GM21447 (cell line): Measurements from ENCODE around the gene TMEM134.

Experiments
- ATAC-seq: cut with Tn5 transposase; IDR thresholded peaks from one replicate; pipeline ENCODE4 v1.9.1; 2021; ENCODE audit not compliant: unreplicated experiment

Gene TMEM134

GRCh38 chr11:67440229-67441097 is 28.6 kb downstream of the TMEM134 start:
- ATAC-seq: no peak

DNA sequence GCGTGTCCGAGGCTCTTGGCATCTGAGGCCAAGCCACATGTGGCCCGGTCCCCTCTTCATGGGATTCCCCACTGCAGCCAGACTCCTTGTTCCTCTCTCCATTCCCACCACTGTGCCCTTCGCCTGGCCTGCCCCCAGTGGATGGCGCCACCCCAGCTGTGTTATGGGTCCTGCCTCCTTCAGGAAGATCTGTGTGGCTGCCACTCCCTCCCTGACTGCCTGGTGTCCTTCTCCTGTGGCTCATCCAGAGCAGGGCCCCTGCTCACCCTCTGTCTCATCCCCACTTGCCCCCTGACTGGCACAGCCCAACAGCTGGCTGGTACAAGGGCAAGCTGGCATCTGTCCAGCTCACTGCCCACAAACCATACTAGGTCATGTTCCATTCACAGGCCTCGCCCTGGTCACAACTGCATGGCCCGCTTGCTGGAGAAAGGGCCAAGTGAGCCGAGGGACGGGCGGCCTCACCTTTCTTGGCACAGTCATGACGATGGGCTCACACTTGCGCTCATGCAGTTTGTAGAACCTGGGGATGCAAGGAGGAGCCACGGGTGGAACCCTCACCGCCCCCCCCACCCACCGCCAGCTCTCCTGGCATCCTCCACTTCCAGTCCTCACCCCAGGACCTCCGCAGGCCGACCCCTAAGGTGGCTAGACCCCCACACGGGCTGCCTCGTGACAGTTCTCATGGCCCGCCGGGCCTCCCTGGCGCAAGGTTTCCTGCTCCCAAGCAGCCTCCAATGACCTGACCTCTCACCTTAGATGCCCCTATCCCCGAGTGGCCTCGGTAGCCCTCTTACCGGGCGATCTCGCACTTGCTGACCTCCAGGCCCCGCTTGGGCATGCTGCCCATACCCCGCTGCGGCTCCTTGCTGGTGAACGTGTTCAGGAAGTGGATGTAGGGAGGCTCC is 29.5 kb downstream of the TMEM134 start:
- ATAC-seq: no peak

- ATAC-seq: no peak
These were observed 30.7 kb downstream of the TMEM134 start for GRCh38 chr11:67438158-67438902.

GRCh38 chr11:67437809-67438157 is 31.3 kb downstream of the TMEM134 start:
- no peak for ATAC-seq

GRCh38 chr11:67437082-67437808 is 31.8 kb downstream of the TMEM134 start, which contains the start of gene PTPRCAP:
TSS of gene PTPRCAP (minus strand) at chr11:67437682. CDS start at chr11:67437619, 63 bp downstream.
- peak; percentile 31 for ATAC-seq

GRCh38 chr11:67436459-67437081 is 32.5 kb downstream of the TMEM134 start:
- ATAC-seq: peak; percentile 45

- no peak for ATAC-seq
These were observed 33.2 kb downstream of the TMEM134 start for GRCh38 chr11:67435727-67436458.

GRCh38 chr11:67435031-67435726 is 33.9 kb downstream of the TMEM134 start:
- ATAC-seq: no peak

DNA sequence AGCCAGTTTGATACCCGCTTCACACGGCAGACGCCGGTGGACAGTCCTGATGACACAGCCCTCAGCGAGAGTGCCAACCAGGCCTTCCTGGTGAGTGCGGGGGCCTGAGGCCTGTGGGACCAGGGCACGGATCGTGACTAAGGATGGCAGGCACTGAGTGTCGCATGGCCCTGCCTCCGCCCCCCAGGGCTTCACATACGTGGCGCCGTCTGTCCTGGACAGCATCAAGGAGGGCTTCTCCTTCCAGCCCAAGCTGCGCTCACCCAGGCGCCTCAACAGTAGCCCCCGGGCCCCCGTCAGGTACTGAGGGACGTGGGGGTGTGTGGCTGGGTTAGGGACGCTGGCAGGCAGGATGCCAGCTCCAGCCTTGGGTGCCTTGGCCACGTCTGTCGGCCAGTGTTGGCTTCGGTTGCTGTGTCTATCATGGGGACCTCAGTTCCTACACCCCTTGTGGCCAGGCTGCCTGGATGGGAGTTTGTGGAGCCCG is 34.6 kb downstream of the TMEM134 start:
- no peak for ATAC-seq

DNA sequence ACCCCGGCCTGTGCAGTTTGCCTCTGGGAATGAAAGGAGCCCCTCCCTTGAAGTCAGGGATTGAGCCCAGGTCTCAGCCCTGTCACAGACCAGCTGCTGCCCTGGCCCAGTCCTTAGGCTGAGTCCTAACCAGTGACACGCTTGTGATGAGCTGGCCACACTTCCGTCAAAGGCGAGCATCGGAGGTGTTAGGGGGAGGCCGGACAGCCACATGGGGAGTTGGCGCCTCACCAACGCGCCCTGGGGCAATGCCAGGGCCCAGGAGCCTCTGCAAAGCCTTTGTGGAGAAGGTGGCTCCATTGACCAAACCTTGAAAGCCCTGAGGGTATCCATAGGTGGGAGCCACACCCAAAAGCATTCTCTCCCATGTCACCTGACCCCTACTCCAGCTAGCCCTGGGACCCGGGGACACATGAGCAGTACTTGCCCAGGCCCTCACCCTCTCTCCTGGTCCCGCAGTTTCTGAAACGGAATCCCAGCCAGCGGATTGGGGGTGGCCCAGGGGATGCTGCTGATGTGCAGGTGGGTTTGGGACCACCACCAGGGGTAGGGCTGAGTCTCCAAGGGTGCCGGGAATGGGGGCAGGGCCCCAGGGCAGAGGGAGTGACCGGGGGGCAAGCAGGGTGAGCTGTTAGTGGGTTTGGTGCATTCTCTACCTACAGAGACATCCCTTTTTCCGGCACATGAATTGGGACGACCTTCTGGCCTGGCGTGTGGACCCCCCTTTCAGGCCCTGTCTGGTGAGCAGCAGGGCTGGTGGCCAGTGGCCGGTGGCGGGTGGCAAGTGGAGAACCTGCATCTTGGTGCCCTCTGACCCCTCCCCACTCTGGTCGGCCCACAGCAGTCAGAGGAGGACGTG is 35.3 kb downstream of the TMEM134 start:
- ATAC-seq: no peak

DNA sequence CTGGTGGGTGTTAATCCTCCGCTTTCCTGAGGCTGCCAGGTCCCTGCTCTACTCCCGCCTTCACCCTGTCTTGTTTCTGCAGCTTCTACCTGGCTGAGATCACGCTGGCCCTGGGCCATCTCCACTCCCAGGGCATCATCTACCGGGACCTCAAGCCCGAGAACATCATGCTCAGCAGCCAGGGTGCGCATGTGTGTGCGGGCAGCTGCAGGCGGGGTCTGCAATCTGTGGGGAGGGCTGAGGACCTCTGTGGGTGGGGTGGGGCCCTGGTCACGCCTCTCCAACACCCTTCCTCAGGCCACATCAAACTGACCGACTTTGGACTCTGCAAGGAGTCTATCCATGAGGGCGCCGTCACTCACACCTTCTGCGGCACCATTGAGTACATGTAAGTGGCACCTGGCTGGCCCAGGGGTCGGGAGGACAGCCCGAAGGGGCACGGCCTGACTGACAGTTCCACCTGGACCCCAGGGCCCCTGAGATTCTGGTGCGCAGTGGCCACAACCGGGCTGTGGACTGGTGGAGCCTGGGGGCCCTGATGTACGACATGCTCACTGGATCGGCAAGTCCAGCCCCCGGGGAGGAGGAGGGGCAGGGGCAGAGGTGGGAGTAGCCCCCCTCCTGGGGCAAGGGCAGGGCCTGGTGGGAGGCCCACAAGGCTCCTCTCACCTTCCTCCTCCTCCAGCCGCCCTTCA is 36.2 kb downstream of the TMEM134 start:
- no peak for ATAC-seq

DNA sequence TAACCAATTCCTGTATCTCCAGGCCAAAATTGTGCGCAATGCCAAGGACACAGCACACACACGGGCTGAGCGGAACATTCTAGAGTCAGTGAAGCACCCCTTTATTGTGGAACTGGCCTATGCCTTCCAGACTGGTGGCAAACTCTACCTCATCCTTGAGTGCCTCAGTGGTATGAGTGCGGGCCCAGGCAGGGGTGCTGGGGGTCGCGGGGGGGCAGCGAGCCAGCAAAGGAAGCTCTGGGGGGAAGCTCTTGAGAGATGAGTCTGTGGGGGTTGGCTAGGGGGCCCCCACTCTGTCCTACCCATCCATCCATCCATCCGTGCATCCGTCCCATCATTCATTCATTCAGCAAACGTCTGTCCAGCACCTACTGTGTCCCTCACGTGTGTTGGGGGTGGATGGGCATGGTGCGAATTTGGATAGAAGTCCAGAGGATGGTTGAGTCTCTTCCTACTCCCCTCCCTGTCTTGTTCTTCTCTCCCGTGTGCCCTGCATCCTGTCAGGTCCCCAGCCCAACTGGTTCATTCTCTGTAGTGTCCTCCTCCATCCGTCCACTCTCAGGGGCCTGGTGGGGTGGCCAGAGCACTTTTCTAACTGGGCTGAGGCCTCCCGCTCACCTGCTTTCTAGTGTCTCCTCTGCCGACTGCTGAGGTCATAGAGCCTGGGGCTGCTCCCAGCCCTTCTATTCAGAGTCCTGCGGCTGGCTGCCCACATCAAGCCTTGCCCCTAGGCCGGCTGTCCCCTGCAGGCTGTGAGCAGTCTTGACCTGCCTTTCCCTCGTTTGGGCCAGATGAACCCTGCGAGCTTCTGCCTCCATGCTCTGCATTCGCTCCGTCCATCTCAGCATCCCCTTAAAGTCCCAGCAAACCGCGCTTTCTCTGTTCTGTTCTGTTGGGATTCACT is 37.5 kb downstream of the TMEM134 start:
- no peak for ATAC-seq

GRCh38 chr11:67429722-67430121 is 39.3 kb downstream of the TMEM134 start:
- ATAC-seq: no peak

- ATAC-seq: no peak
These were observed 39.9 kb downstream of the TMEM134 start for GRCh38 chr11:67429038-67429668.
